ENCODE measurements around the gene GSX1.
"Not testable (repeated sequence)": the region's sequence is repeated elsewhere in the genome, so short reads cannot be mapped to it uniquely, and the experiment has no call there.

Gene GSX1

DNA sequence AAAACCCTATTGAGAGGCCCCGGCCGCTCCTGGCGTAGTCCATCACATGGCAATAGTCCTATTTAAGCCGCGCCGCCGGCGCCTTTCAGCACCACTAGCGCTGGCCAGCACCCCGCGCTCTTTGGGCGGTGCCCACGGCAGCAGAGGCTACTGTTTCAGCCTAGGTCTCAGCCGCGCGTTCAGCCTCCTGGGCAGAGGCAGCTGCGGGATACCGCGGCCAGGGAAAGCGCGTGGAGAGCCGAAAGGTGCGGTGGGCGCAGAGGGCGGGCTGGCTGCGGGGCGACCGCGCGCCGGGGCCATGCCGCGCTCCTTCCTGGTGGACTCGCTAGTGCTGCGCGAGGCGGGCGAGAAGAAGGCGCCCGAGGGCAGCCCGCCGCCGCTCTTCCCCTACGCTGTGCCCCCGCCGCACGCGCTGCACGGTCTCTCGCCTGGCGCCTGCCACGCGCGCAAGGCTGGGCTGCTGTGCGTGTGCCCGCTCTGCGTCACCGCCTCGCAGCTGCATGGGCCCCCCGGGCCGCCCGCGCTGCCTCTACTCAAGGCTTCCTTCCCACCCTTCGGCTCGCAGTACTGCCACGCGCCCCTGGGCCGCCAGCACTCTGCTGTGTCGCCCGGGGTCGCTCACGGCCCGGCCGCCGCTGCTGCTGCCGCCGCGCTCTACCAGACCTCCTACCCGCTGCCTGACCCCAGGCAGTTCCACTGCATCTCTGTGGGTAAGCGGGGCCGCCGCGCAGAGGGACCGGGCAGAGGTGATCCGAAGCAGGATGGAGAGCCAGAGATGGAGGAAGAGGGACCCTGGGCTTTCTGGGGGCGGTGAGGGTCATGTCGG lies at the start of gene GSX1:
GSX1 (plus strand) TSS at position 91 of the 826 bp plus-strand sequence; CDS start at position 299, 208 bp downstream.
- FAIRE-seq = no peak

DNA sequence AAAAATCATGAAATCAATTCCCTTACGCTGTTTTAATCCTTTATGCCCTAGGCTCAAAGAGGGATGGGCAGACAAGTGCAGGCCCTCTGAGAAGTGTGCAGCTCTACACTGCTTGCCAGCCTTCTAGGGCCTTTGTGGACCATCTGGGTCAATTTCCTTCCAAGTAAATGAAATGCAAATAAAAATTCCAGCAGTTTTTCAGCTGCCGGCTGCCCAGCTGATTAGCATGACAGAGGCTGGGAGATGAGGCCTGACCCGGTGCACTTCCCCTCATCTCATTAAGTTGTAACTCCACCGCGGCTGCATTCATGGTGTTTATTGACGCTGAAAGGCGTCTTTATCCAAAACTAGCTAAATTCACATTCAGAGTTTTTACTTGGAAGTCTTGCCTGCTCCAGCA lies 47.5 kb upstream of the GSX1 start:
- no peak for FAIRE-seq

DNA sequence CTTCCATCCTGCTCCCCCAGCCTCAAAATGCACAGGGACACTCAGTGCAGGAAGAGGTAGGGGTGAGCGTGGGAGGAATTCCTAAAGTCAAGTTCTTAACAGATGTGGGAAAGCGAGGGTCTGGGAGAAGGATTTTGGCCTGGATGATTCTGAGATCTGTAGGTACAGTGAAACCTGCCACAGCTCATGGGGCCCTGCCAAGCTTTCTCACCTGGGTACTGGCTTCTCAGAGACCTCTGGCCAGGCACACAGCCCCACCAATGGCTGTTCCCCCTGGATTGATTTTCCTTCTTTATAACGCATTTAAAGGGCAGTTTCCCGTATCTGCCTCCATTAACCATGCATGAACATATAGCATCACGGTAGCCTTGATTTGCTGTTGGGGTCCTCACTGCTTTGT lies 47.0 kb upstream of the GSX1 start:
- no peak for FAIRE-seq

DNA sequence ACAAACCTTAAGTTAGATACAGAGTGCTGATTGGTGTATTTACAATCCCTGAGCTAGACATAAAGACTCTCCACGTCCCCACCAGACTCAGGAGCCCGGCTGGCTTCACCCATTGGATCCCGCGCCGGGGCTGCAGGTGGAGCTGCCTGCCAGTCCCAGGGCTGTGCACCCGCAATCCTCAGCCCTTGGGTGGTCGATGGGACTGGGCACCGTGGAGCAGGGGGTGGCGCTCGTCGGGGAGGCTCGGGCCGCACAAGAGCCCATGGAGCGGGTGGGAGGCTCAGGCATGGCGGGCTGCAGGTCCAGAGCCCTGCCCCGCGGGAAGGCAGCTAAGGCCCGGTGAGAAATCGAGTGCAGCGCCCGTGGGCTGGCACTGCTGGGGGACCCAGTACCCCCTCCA lies 44.1 kb upstream of the GSX1 start:
- not testable (repeated sequence) for FAIRE-seq

DNA sequence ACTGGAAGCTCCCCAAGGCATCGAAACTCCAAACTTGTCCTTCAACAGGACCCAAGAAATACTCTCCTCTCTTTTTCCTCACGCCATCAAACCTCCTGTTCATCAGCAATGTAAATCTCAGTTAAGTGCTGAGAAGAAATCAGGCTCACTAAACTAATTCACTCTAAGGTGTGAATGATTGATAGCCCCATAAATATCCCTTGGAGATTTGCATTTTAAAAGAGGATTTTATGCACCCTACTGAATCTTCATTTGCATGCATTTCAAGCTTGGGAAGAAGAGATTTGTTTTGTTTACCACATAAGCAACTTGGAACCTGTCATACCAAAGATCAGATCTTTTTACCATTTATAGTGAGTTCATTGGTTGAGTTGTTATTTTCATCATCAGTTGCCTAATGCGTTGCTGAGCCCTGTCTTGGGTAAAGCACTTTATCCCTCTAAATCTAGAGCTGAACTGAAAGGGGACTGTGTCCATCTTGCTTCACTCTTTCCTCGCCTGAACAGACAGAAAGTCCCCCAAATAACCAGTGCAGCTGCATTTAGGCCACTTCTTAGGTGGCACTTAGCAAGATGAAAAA lies 40.2 kb upstream of the GSX1 start:
- FAIRE-seq = no peak

DNA sequence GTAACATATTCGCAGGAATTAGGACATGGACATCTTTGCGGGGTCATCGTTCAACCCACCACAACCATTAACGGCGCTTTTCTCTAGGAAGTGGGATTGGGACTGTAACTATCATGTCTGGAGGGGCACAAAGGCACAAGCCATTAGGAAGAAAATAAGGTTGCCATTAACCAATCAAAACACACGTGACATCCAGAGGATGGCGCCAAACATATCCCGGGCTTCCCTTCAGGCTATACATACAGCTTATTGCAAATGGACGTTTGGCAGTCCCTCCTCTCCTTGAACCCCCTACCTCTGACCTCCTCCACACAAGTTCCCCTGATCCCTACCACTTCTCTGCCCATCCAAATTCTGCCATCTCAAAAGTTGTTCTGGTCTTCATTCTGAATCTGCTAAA lies 26.6 kb upstream of the GSX1 start:
- FAIRE-seq = no peak

DNA sequence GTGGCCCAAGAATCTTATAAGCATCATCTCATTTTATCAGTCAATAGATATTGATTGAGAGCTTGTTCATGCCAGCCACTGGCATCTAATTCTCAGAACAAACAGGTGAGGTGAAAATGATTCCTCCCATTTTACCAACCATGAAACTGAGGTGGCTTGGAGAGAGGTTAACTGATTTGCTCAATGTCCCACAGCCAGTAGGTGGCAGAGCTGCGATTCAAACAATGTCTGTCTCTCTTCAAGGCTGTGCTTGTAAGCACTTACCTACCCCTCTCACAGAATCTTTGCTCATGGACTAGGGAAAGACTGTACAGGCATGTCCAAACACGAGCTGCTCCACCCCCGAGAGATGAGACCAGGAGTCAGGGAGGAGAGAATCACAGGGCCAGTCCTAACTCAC lies 21.5 kb upstream of the GSX1 start:
- no peak for FAIRE-seq

DNA sequence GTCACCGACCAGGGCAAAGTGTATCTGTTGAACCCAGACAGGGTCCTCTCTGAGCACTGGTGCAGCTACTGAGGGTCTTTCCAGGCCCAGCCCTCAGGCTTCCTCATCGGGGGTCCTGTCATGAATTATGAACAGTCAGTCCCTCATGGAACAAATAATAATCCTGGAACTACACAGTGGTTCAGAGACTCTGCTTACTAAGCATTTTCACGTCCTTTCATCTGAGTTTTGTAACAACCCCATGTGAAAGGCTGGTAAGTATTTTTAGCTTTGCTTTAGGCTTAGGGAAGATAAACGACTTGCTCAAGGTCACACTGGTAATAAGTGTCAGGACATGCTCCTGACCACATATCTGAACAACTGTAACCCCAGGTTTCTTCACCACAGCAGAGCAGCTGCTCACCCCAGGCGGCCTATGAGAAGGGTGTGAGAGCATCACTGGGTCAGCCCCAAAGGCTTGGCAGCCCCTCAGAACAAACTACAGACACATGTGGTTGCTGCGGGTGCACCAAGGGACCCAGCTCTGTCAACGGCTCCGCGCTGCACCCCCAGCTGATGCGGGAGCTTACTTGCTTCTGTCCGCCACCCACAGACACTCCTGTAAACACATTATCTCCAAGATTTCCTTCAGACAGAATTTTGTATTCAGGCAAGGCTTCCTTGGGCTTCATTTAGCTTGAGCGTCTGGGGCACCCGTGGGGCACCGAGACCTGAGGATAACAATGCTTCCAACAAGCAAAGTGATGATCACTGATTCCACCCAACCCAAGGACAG lies 19.4 kb upstream of the GSX1 start:
- no peak for FAIRE-seq

DNA sequence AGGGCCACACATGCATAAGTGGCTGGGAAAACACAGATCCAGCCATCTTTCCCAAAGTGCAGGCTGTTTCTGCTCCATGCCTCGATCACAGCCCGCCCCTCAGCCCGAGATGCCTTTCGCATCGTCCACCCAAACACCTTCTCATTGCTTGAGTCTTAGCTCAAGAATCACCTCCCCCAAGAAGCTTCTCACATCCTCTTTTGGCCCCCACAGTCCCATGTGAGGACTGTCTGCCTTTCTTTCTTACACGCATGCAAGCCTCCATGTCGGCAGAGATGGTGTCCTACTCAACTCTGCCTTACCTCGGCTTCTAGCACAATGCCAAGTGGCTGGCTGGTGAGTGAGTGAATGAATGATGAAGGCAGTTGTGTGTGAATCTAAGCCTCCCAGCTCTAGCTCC lies 18.1 kb upstream of the GSX1 start:
- FAIRE-seq = no peak

DNA sequence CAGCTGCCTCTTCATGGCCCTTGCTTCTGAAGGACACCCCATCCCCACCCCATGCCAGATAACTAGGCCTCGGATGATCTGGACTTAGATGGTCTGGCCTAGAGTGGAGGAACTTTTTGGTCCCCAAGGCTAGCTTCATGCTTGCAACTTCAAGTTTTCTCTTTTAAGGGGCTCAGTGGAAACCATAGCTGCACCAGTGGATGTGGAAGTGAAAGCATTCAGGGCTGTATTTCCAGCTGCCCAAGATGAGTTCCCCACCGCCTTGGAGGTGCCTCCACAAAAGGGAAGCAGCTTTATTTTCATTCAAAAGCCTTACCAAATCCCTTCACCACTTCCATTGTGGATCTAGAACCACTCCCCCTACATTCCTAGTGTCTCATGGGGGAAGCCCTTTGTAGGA lies 17.6 kb upstream of the GSX1 start:
- no peak for FAIRE-seq

DNA sequence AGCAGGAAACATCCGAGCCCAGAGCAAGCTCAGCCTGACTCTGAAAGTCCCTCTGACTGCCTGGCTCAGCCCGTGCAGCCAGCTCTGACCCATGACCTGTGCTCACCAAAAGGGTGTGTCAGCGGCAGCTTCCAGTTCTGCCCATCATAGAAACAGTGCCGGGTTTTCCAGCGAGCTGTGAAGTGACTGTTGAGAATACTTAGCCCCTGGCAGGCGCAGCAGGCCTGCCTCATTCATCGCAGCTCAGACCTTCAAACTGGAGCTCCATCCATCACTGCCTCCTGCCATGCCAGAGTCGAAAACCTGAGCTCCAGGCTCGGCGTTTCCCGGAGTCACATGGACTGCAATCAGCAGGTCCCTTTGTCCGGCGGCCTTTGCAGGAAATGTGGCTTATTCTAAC lies 16.3 kb upstream of the GSX1 start:
- no peak for FAIRE-seq

DNA sequence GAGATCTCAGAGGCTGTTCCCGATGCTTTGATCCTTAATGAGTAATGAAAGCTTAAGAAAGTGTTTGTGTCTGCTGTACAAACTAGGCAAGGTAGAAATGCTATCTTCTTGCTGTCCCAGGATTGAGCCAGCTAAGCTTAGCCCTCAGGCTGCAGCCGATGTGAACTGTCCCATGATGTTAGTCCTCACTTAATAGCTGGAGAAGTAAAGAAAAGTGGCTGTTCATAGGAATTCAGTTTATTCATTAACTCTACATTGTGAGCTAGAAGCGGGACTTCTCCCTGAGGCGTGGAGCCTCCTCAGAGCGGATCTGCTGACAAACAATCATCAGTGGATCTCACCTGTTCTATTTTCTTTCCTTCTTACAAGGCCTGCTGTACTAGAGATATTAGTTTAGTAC lies 10.1 kb upstream of the GSX1 start:
- no peak for FAIRE-seq

DNA sequence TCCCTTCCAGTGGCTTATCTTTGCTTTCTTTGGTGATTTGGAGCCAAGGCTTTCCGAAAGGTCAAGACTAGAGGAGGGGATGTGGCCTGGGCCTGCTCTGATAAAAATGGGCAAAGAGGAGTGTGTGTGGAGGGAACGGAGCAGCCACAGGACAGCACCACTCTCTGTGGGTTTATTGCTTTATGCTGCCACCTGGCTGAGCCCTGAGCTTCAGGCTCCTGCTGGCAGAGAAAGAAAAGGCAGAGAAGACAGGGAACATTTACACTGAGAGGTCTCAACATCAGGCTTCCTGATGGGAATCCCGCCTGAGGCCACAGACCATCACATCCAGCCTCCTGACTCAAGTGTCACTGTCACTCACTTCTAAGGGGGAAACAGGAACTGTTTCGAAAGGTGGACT lies 9.2 kb upstream of the GSX1 start:
- FAIRE-seq = no peak

DNA sequence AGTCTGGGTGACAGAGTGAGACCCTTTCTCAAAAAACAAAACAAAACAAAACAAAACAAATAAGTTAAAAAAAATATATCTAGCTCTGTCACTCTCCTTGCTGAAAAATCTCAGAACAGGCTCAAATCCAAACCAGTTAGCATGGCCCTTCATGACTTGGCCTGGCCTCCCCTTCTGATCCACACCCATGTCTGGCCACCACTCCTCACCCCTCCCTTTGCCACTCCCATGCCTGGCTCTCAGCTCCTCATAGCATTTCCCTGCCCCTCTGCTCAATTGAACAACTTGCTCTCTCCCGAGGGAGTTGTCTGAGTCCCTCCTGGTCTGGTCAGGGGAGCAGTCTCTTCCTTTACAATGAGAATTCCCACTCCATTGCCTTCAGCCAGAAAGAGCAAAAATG lies 4.0 kb upstream of the GSX1 start:
- no peak for FAIRE-seq

DNA sequence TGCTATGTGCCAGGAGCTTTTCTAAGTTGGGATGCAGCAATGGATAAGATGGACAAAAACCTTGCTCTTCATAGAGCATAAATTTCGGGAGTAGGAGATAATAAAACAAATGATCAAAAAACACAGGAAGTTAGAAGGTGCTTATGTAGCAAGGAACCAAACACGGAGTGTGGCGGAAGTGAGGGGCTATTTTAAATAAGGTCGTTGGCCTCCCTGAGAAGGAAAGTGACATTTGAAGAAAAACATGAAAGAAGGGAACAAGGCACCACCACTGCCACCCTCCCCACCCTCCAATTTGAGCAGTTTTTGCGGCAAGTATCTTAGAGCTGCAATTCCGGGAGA lies 3.2 kb upstream of the GSX1 start:
- FAIRE-seq = no peak

DNA sequence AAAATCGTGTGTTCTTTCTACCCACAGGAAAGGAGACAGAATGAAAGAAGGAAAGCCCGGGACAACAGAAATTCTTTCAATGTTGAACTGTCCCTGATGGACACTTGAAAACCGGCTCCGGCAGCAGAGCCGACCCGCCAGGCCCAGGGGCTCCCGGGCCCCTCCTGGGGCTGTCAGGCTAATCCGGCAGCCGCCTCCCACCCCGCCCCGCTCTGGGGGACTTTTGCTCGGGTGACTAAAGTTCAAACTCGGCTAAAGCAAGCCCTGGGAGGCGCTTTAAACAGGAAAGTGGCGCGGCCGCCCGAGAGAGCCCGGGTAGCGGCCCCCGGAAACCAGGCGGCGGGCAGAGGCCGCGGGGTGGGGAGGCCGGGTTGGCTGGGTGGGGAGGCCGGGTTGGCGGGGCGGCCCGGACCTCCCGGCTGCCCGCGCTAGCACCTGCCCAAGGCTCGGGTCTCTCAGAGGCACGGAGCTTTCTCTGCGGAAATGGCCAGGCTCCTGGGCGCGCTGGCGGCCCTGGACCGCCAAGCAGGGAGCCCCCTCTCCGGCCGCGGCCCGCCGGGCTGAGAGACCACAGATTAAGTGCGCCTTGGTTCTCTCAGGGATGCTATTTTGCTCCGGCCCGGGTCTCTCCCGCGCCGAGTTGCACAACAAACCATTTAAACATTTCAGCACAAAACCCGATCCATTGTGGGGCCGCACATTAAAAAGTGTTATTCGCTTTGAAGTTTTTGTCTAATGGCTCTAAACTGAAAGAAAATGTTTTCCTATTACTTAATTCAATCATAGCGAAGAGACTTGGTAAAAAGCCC lies 2.6 kb upstream of the GSX1 start:
- no peak for FAIRE-seq

DNA sequence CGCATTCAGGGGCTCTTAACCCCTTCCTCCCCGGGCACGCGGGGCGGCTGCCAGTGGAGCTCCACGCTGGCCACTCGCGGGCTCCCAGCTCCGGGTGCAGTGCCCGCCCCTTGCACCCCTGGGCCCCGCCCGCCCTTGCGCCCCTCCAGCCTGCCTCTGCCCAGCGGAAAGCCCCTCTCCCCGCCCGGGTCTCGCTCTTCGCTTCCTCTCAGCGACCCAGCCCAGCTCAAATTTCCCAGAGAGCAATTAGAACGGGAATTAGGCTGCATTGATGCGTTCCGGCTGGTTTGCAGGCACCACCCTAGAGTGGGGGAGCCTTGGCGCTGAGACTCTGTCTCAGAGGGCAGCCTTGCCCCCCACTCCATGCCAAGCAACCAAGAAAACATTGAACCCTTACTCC lies 1.8 kb upstream of the GSX1 start:
- no peak for FAIRE-seq

DNA sequence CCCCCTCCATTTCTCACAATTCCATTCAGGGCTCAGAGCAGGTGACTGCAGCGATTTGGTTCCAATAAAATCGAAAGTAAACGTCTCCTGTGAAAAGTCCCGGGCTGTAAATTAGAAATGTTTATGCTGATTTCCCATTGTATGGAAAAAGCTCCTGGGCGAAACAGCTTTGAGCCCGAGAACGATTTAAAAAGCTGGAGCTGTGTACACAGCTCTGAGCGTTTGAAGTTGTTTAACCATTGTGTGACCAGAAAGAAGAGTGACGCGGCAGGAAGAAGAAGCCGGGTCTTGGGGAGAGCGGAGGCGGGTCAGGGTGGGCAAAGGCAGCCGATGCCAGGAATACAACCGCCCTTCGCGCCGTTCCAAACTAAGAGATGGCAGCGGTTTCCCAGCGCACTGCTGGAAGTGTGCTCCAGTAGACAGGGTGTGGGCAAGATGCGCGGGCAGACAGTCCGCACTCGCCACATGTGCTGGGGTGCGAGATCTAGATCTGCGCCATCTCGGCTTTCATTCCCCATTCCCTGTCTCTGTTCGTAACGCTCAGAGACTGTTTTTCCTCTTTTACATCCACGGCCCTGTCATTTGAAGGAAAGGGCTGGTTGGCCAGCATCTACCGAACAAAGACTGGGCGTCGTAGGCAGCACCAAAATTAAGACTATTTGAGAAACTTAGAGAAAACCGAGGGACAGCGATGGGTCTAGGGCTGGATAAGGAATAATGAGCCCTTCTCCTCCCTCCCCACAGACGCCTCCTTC lies 960 bp upstream of the GSX1 start:
- FAIRE-seq = no peak

DNA sequence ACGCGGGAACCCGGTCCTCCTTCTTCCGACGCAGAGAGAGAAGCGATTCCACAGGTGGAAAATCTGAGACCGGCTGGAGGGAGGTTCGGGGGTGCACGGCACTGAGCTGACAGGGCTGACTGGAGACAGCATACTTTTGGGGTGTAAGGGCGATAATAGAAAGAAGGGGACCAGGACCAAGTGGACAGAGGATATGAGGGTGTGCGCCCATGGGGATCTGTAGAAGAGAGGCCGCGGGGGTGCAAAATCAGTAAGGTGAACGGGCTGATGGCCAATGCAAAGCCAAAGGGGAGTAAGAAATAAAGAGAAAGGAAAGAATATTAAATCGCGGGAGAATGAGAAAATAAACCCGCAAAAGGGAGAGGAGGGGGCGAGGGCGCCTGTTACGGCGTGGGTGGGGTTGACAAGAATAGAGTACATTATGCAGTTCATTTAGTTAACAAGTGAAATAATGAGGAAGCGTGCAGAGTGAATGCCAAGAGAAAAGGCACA lies 336 bp upstream of the GSX1 start:
- FAIRE-seq = no peak

DNA sequence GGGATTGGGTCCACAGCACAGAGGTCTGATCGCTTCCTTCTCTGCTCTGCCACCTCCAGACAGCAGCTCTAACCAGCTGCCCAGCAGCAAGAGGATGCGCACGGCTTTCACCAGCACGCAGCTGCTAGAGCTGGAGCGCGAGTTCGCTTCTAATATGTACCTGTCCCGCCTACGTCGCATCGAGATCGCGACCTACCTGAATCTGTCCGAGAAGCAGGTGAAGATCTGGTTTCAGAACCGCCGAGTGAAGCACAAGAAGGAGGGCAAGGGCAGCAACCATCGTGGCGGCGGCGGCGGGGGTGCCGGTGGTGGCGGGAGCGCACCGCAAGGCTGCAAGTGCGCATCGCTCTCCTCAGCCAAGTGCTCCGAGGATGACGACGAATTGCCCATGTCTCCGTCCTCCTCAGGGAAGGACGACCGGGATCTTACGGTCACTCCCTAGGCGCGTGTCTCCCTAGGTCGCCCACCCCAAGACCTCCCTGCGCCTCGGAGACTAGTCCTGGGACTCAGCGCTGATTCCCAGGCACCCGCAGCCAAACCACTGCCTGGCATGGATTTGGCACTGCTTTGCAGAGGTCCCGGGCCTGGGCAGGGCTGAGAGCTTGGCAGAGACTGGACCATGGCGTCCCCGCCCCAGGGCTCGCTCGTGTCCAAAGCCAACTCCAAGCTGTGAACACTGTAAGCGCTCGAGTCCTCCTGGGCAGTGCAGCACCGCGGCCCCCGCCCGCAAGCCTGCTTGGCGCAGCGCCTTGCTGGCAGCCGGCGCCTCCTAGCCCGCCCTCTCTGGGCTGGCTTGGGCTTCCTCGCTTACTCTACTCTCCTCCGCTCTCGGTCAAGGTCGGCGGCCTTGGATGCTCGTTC lies 1.5 kb downstream of the GSX1 start:
- no peak for FAIRE-seq

DNA sequence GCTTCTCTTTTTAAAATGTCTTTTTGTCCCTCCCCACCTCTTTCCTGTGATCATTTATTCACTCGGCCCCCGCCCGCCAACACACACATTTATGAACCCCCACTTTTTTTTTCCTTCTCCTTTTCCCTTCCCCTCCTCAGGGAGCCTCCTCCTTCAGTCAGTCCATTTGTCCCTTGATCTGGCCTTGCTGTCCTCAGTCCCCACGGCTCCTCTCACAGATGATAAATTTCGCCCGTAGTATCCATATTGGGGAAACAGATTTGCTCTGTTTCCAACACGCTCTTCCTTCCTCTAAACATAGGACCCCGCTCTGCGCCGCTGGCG lies 2.0 kb downstream of the GSX1 start:
- no peak for FAIRE-seq
